ENCODE data around the gene FAM163A.
A peak's percentile ranks its signal among the peaks of the same experiment; 100 is the strongest.

Gene FAM163A

GRCh38 chr1:179809506-179810366 lies 66.6 kb downstream of the FAM163A start:
- Histone ChIP-seq H3K9me2 (replicated peaks; ENCODE audit: low read depth, low read length) (no peaks in the 10 kb centered on the region), H3K27me3 (ENCODE audit: insufficient read depth, low read length, poor library complexity, severe bottlenecking) (no peaks in the 10 kb centered on the region), H3K9ac (ENCODE audit: low read depth, low read length, poor library complexity, severe bottlenecking) (no peak overlapping the region), H3K4me2 (ENCODE audit: low read depth, low read length, poor library complexity, severe bottlenecking) (no peak overlapping the region), H4K20me1 (ENCODE audit: insufficient read depth, low read length, poor library complexity, severe bottlenecking) (no peaks in the 10 kb centered on the region), H3K4me1 (ENCODE audit: insufficient read depth, low read length, poor library complexity, severe bottlenecking) (peaks cover 7% of the 10 kb centered on the region), H3K9me3 (ENCODE audit: insufficient read depth, low read depth, low read length) (no peaks in the 10 kb centered on the region), H2AFZ (ENCODE audit: low read length) (no peak overlapping the region), H3F3A (ENCODE audit: low read depth) (no peaks in the 10 kb centered on the region), H3K4me3 (ENCODE audit: low read length, poor library complexity, severe bottlenecking) (no peak overlapping the region), H3K79me2 (ENCODE audit: insufficient read depth, low read length) (no peaks in the 10 kb centered on the region), H3K36me3 (ENCODE audit: insufficient read depth, low read length) (no peaks in the 10 kb centered on the region)
- no peak for TF ChIP-seq EZH2phosphoT487 (IDR thresholded peaks at IDR 0.05; ENCODE audit: borderline replicate concordance)
- peak; percentile 94 for TF ChIP-seq CTCF (conservative IDR thresholded peaks at IDR 0.05; ENCODE audit: low read length)

GRCh38 chr1:179810367-179810715 lies 67.2 kb downstream of the FAM163A start:
- Histone ChIP-seq H4K20me1 (ENCODE audit: insufficient read depth, low read length, poor library complexity, severe bottlenecking) (no peaks in the 10 kb centered on the region), H3F3A (ENCODE audit: low read depth) (no peaks in the 10 kb centered on the region), H3K36me3 (ENCODE audit: insufficient read depth, low read length) (no peaks in the 10 kb centered on the region), H3K4me3 (ENCODE audit: low read length, poor library complexity, severe bottlenecking) (no peak overlapping the region), H3K9me3 (ENCODE audit: insufficient read depth, low read depth, low read length) (no peaks in the 10 kb centered on the region), H3K4me1 (ENCODE audit: insufficient read depth, low read length, poor library complexity, severe bottlenecking) (peaks cover 11% of the 10 kb centered on the region), H3K9me2 (replicated peaks; ENCODE audit: low read depth, low read length) (no peaks in the 10 kb centered on the region), H3K9ac (ENCODE audit: low read depth, low read length, poor library complexity, severe bottlenecking) (no peak overlapping the region), H3K79me2 (ENCODE audit: insufficient read depth, low read length) (no peaks in the 10 kb centered on the region), H3K27me3 (ENCODE audit: insufficient read depth, low read length, poor library complexity, severe bottlenecking) (no peaks in the 10 kb centered on the region), H3K4me2 (ENCODE audit: low read depth, low read length, poor library complexity, severe bottlenecking) (no peak overlapping the region), H2AFZ (ENCODE audit: low read length) (no peak overlapping the region)
- TF ChIP-seq CTCF (conservative IDR thresholded peaks at IDR 0.05; ENCODE audit: low read length): no peak
- no peak for TF ChIP-seq EZH2phosphoT487 (IDR thresholded peaks at IDR 0.05; ENCODE audit: borderline replicate concordance)

GRCh38 chr1:179812501-179813292 lies 69.6 kb downstream of the FAM163A start:
- H3K79me2 ChIP-seq (ENCODE audit: insufficient read depth, low read length): no peaks in the 10 kb centered on the region
- H3K4me2 ChIP-seq (ENCODE audit: low read depth, low read length, poor library complexity, severe bottlenecking): no peak overlapping the region
- H3K36me3 ChIP-seq (ENCODE audit: insufficient read depth, low read length): no peaks in the 10 kb centered on the region
- no peaks in the 10 kb centered on the region for H3K9me2 ChIP-seq (replicated peaks; ENCODE audit: low read depth, low read length)
- H2AFZ ChIP-seq (ENCODE audit: low read length): no peak overlapping the region
- H3K4me1 ChIP-seq (ENCODE audit: insufficient read depth, low read length, poor library complexity, severe bottlenecking): peaks cover 8% of the 10 kb centered on the region
- H3K9me3 ChIP-seq (ENCODE audit: insufficient read depth, low read depth, low read length): no peaks in the 10 kb centered on the region
- no peak overlapping the region for H3K4me3 ChIP-seq (ENCODE audit: low read length, poor library complexity, severe bottlenecking)
- H4K20me1 ChIP-seq (ENCODE audit: insufficient read depth, low read length, poor library complexity, severe bottlenecking): no peaks in the 10 kb centered on the region
- no peak overlapping the region for H3K9ac ChIP-seq (ENCODE audit: low read depth, low read length, poor library complexity, severe bottlenecking)
- TF ChIP-seq EZH2phosphoT487 (IDR thresholded peaks at IDR 0.05; ENCODE audit: borderline replicate concordance): no peak
- TF ChIP-seq CTCF (conservative IDR thresholded peaks at IDR 0.05; ENCODE audit: low read length): no peak
- H3F3A ChIP-seq (ENCODE audit: low read depth): no peaks in the 10 kb centered on the region
- H3K27me3 ChIP-seq (ENCODE audit: insufficient read depth, low read length, poor library complexity, severe bottlenecking): no peaks in the 10 kb centered on the region
